HG03025 (cell line): Measurements from ENCODE around the gene KCNIP1.

ENCODE experiments used
- ATAC-seq: cut with Tn5 transposase; IDR thresholded peaks from one replicate; pipeline ENCODE4 v1.9.1; 2021; ENCODE audit warnings: mild to moderate bottlenecking, moderate library complexity; ENCODE audit not compliant: unreplicated experiment, low FRiP score

The KCNIP1 gene

DNA sequence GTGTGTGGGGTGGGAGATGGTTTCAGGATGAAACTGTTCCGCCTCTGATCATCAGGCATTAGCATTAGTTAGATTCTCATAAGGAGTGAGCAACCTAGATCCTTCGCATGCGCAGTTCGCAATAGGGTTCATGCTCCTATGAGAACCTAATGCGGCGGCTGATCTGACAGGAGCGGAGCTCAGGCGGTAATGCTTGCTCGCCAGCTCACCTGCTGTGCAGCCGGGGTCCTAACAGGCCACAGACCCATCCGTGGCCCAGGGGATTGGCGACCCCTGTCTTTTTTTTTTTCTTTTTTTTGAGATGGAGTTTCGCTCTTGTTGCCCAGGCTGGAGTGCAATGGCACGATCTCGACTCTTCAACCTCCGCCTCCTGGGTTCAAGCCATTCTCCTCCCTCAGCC is 119.1 kb downstream of the KCNIP1 start:
- no peak for ATAC-seq

DNA sequence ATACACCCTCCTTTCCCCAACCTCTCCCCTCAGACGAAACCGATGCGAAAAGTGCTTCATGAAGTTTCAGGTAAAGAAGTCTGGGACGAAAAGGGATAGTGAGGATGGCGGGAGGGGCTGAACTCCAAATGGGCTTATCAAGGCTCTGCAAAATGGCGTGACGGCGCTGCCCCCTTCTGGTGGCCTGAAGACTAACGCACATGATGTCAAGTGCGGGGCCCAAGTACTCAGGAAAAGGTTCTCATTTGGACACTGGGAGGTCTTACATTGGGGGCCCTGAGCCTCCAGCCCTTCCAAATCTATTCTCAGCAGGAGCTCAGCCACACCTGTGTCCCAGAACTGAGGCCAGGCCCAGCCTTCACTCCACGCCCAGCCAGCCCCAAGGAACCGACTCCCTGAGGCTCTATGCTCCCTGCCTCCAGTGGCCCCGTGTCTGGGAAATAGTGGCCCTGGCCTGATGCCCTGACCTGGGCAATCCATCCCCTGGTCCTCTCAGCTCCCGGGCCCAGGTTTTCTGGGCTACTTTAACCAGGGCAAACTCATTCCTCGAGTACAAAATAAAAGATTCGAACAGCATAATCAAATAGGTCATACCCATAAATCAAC is 119.9 kb downstream of the KCNIP1 start:
- no peak for ATAC-seq

GRCh38 chr5:170625221-170626165 is 121.7 kb downstream of the KCNIP1 start:
- ATAC-seq, result no peak

DNA sequence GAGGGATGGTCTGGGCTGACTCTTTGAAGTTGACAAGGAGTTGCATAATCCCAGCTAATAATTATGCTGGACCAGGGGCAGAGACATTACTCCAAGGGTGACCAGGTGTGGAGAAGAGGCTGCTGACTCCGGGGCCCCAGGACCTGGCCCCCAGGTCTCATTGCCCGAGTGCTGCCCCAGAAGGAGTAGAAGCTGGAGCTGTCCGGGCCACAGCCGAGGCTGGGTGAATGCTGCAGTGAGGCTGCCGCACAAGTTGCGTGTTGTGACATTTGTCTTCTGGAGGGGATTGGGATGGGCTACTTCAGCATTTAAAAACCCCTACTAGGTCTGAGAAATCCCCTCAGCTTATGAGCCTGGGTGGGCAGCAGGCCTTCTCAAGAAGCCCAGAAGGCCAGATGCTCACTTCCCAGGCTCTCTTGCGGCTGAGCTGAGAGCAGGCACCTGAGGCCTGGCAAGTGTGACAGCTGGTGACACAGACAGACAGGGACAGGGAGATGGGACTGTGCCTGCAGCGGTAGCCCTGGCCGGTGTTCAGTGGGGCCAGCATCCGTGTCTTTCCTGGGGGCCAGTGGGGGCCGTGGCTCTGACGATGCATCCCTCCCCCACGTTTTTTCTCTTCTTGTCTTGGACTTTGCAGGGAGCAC is 122.8 kb downstream of the KCNIP1 start:
- ATAC-seq, result no peak

DNA sequence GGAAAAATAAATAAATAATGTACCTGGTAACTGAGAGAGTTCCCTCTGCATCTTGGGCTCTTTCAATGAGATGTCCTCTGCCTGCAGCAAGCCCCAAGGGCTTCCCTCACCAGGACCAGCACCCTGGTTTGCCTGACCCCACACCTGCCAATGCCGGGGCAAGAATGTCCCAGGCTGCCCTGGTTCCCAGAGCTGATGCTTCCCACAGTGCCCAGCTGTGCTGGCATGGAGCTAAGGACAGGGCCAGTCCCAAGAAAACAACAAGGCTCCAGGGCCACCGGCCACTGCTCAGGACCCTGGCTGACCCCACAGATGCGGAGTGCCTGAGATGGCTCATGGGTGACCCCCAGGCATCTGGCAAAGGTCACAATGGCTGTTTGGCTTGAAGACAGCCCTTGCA is 123.5 kb downstream of the KCNIP1 start:
- no peak for ATAC-seq

- ATAC-seq, result no peak
Measured at GRCh38 chr5:170628028-170628427, 124.2 kb downstream of the KCNIP1 start.

DNA sequence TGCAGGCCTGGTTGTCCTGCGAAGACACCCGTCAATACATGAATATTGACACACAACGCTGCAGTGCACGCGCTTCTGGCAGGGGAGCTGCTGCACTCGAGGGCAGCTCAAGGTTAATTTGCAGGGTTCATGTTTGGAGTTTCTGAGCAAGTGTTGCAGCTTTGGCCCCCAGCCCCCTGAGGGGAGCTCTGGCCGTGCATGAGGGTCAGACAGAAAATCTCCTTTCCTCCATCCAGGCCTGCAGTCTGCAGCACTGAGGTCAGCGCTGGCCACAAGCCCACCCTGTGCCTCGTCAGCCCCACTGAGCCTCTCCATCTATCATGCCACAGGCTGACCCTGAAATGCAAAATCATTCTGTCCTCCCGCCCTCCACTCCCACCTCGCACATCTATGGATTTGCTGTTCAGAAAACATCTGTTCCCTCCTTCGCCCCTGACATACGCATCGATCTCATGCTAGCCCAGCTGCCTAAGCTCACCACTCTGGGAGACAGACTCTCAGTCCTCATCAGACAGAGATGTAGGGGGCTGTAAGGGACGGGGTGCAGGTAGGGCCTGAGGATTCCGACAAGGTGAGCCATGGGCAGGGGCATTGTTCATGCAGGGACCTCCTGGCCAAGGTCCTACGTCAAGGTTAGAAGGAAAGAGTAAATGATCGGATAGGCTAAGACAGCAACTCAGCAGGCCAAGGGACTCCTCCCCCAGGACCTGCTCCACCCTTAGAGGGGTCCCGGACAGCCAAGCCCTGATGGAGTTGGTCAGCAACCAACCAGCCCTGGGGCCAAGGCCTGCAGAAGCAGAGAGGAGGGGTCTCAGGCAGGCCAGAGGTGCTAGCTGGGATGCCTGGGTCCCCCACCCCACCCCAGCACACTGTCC is 125.1 kb downstream of the KCNIP1 start:
- no peak for ATAC-seq

GRCh38 chr5:170629566-170630175 is 125.9 kb downstream of the KCNIP1 start:
- ATAC-seq, result no peak

GRCh38 chr5:170630226-170630625 is 126.4 kb downstream of the KCNIP1 start:
- ATAC-seq, result no peak

GRCh38 chr5:170630711-170631141 is 126.9 kb downstream of the KCNIP1 start:
- ATAC-seq, result no peak

- ATAC-seq, result no peak
Measured at GRCh38 chr5:170631466-170632195, 127.8 kb downstream of the KCNIP1 start.

GRCh38 chr5:170632266-170632984 is 128.6 kb downstream of the KCNIP1 start:
- no peak for ATAC-seq

- ATAC-seq, result no peak
Measured at GRCh38 chr5:170632985-170633234, 129.1 kb downstream of the KCNIP1 start.

DNA sequence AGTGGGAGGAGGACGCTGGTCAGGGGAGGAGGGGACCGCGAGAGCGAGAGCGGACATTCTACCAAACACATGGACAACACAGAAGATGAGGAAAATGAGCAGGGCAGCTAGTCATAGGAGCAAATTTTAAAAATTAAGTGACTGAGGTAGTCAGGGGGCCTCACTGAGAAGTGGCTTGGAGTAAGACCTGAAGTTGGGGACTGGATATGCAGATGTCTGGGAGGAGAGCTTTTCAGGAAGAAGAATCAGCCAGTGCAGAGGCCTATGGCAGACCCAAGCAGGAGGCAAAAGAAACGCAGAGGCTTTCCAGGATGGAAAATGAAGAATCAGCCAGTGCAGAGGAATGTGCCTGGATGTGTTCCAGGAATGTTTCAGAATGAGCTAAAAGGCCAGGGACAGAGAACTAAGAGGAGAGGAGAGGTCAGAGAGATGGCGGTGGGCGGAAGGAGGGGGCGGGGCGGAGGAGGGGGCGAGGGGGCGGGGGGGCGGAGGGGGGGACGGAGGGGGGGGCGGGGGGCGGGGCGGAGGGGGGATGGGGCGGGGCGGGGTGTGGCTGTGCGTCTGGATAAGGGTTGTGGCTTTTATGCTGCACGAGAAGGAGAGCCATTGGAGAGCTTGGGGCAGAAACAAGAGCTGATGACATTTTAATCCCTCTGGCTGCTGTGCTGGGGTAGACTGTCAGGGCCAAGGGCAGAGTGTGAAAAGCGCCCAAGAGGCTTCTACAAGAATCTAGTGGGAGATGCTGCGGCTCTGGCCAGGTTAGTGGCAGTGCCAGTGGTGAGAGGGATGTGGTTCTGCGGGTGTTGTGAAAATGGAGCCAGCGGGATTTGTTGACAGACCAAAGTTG is 129.6 kb downstream of the KCNIP1 start:
- ATAC-seq, result no peak

DNA sequence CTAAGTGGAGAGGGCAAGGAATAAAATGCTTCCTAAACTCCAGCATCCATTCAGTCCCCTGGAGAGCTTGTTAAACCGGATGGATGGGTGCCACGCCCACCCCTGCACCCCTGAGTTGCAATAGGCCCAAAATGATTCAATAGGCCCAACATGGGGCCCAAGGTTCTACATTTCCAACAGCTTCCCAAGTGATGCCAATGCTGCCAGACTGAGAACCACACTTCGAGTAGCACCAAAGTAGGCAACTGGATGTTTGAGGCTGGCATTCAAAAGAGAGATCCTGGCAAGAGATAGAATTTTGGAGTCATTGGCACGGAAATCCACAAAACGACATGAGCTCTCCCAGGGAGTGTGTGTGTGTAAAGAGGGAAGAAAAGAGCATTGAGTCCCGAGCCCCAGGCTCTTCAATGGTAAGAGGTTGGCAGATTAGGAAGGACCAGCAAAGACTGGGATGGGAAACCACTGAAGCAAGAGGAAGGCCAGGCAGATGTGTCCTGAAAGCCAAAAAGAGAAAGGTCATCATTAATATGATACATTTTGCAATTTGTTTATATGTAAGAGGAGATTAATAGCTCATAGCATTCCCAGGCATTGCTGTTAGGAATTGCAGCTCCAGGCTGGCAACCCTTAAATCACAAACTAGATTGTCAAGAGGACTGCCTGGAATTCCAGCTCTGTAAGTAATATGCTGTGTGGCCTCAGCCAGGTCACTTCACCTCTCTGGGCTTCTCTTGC is 130.6 kb downstream of the KCNIP1 start:
- ATAC-seq, result no peak

- no peak for ATAC-seq
Measured at GRCh38 chr5:170635706-170636105, 131.9 kb downstream of the KCNIP1 start.

DNA sequence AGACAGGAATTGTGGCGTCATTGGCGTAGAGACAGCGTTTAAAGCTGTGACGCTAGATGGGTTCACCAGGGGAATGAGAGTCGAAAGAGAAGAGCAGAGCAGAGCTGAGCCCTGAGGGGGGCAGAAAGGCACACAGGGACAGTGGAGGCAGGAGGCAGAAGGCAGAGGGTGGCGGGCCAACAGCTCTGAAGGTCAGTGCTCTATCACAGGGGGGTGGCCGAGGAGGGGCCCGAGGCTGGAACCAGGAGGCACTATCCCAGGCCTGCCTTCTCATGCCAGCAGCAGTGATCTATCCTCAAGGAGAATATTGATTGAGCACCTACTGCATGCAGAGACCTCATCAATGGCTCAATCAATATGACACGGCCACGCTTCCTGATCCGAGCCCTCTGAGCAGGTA is 132.4 kb downstream of the KCNIP1 start:
- ATAC-seq, result no peak
